Measurements from ENCODE around the gene SLC19A3.

DNA sequence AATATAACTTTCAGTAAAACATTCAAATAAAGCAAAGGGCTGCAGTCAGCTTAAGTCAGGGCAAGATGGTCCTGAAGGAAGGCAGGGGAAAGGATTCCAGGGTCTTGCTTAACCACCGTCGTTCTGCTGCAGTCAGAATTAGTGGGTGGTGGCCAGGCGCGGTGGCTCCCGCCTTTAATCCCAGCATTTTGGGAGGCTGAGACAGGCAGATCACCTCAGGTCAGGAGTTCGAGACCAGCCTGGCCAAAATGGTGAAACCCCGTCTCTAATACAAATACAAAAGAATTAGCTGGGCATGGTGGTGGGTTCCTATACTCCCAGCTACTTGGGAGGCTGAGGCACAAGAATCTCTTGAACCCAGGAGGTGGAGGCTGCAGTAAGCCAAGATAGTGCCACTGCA lies 6.8 kb downstream of the SLC19A3 start:
- TF ChIP-seq, protein P1, sequence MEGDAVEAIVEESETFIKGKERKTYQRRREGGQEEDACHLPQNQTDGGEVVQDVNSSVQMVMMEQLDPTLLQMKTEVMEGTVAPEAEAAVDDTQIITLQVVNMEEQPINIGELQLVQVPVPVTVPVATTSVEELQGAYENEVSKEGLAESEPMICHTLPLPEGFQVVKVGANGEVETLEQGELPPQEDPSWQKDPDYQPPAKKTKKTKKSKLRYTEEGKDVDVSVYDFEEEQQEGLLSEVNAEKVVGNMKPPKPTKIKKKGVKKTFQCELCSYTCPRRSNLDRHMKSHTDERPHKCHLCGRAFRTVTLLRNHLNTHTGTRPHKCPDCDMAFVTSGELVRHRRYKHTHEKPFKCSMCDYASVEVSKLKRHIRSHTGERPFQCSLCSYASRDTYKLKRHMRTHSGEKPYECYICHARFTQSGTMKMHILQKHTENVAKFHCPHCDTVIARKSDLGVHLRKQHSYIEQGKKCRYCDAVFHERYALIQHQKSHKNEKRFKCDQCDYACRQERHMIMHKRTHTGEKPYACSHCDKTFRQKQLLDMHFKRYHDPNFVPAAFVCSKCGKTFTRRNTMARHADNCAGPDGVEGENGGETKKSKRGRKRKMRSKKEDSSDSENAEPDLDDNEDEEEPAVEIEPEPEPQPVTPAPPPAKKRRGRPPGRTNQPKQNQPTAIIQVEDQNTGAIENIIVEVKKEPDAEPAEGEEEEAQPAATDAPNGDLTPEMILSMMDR (conservative IDR thresholded peaks at IDR 0.05; ENCODE audit: low read depth in 2 of 2): no peak
- no peak for TF ChIP-seq EZH2phosphoT487 (IDR thresholded peaks at IDR 0.05; ENCODE audit: unreplicated experiment)
